GM12864 (cell line): Measurements from ENCODE around the gene FER1L5.

Source experiments
- DNase-seq: peaks from one replicate; pipeline ENCODE4 v3.0.0-alpha.2; 2011; ENCODE audit warnings: low read depth
- H3K4me3 ChIP-seq: 2 replicates; pipeline ENCODE4 v1.5.1; 2011; ENCODE audit warnings: mild to moderate bottlenecking, low read depth, low read length, control low read depth
- CTCF ChIP-seq: IDR thresholded peaks from 2 replicates; pipeline ENCODE4 v1.5.1; 2011; ENCODE audit warnings: low read depth, mild to moderate bottlenecking, moderate library complexity, low read length, control low read depth, inconsistent platforms; ENCODE audit errors: missing control alignments

FER1L5 gene

GRCh38 chr2:96680561-96681141 is 38.1 kb downstream of the FER1L5 start:
- no peak for TF ChIP-seq CTCF
- H3K4me3 ChIP-seq, result no peak overlapping the region
- DNase-seq, result no peak

GRCh38 chr2:96681540-96681939 is 39.0 kb downstream of the FER1L5 start:
- no peak overlapping the region for H3K4me3 ChIP-seq
- TF ChIP-seq CTCF, result no peak
- DNase-seq, result no peak

- no peak overlapping the region for H3K4me3 ChIP-seq
- no peak for TF ChIP-seq CTCF
- DNase-seq, result no peak
Observed at GRCh38 chr2:96683307-96683706, 40.7 kb downstream of the FER1L5 start.

- no peak for DNase-seq
- no peak overlapping the region for H3K4me3 ChIP-seq
- no peak for TF ChIP-seq CTCF
Observed at GRCh38 chr2:96683972-96684820, 41.6 kb downstream of the FER1L5 start.

- no peak for DNase-seq
- TF ChIP-seq CTCF, result no peak
- no peak overlapping the region for H3K4me3 ChIP-seq
Observed at GRCh38 chr2:96684883-96685576, 42.5 kb downstream of the FER1L5 start.

GRCh38 chr2:96685577-96686459 is 43.3 kb downstream of the FER1L5 start:
- no peak overlapping the region for H3K4me3 ChIP-seq
- TF ChIP-seq CTCF, result no peak
- DNase-seq, result no peak
